ENCODE results near the gene KCNH4.
A peak's percentile ranks its signal among the peaks of the same experiment; 100 is the strongest.
"Not testable (repeated sequence)": the region's sequence is repeated elsewhere in the genome, so short reads cannot be mapped to it uniquely, and the experiment has no call there.

The KCNH4 gene

GRCh38 chr17:42193969-42194899 lies 13.3 kb upstream of the KCNH4 start, which contains the start of gene GHDC:
Gene GHDC, minus strand, starts transcription at chr17:42194494. Its CDS starts 913 bp downstream, at chr17:42193581.
- DNase-seq (ENCODE audit: low read depth in 2 of 2), result peak; percentile 65 to 67

DNA sequence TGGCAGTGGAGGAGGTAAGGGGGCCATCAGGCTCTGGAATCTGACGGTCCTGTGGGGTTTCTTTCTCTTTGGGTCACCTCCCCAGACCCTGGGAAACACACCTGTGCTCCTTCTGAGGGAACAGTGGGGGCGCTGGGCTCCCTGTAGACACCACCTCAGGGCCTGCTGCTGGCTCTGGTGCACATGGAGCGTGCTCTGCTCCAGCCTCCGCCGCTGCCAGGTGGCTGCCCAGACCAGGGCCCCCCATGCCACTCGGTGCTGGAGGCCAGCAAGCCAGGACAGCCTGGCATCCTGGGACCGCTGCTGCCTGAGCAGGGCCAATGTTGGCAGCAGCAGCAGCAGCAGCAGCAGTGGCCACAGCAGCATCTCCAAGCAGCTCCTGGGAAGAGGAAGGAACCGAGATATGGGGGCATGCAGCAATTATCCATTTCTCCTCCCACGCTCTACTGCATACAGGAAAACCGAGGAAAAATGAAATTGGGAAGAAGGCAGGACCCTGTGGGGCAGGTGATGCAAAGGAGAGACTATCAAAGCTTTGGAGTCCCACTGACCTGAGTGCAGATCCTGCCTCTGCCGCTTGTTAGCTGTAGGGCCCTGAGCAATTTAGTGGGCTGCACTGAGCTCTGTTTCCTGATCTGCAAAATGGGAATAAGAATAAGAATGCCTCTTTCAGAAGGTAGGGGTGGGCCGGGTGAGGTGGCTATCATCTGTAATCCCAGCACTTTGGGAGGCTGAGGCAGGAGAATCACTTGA lies 12.4 kb upstream of the KCNH4 start:
- no peak for DNase-seq (ENCODE audit: low read depth in 2 of 2)

- no peak for DNase-seq (ENCODE audit: low read depth in 2 of 2)
Observed at GRCh38 chr17:42192189-42193126, 11.5 kb upstream of the KCNH4 start.

- no peak for DNase-seq (ENCODE audit: low read depth in 2 of 2)
Observed at GRCh38 chr17:42191275-42191608, 10.3 kb upstream of the KCNH4 start.

DNA sequence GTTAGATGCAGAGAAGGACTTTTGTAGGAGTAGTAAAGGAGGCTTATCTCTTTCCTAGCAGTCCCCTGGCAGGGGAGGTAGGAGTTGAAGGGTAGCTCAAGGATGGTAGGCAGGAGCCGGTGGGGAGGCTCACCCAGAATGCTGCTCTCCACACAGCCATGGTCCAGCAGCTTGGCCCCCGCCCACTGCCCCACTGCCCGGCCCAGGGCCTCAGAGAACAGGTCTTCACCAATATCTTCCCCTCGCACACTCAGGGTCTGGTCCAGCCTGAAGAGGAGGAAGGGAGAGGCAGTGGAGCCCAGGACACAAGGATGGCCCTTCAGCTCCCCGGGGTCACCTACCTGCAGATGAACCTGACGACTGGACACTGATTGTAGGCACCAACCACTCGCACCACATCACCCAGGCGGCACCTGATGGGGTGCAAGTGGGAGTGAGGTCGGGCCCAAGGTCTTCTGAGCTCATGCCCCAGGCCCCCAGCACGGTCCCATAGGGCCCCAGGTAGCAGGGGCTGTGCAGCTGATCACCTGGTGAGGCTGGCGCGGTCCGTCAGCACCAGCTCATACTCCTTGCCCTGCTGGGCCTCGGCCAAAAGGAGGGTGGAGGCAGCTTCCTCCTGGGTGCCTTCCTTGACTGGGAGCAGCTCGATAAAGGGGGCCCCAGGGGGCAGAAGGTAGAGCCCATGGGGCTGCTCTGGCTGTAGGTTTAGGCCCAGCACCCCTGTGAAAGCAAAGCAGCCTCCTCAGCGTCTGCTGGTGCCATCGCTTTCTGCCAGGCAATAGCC lies 9.7 kb upstream of the KCNH4 start:
- DNase-seq (ENCODE audit: low read depth in 2 of 2), result no peak

DNA sequence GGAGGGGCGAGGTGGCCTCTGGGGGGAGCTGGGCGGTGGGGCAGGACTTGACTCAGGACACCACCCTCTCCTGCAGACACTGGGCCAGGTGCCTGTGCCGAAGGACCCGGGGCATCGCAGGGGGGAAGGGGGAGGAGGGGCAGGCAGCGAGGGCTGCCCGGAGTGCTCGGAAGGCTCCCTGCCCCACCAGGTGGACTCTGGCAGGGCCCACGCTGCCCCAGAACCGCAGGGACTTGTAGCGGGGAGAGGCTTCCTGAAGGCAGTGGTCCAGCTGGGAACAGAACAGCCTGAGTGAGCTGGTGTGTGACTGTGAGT lies 8.7 kb upstream of the KCNH4 start:
- no peak for DNase-seq (ENCODE audit: low read depth in 2 of 2)

DNA sequence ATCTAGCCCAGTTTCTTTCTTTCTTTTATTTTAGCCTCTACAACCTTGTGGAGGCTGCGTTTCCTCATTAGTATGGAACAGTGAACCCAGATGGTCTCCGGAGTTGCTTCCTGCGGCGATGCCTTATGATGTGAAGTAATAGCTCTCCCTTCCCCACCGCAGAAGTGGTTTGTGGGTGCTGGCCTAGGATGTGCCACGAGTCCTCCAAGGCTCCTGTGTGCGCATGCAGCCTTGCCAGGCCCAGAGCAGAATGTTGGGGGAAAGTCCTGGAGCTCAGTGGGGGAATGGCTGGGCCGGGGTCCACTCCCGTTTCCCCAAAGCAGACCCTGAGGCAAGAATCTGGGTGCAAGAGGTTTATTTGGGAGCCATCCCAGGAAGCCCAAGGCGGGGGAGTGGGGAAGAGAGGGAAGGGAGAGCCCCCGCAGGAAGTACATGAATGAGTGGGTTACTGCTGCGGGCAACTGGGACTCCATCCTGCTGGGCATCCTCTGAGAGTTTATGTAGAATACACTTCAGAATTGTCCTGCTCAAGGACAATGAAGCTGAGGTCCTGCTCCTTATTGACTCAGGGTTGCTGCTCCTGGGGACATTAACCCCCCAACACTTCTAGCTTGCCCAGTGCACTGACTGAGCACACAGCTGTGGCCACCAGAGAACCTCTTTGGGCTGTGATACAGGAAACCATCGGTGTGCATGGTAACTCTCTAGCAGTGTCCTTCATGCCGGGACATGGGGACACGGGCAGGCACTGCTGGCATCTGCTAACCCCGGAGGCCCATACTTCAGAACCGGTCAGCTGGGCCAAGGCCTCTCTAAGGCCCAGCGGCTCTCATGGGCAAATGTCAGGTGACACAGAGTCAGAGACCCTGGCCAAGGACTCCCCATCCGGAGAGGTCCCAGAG lies 8.1 kb upstream of the KCNH4 start:
- no peak for DNase-seq (ENCODE audit: low read depth in 2 of 2)

GRCh38 chr17:42187833-42188232 lies 6.9 kb upstream of the KCNH4 start:
- no peak for DNase-seq (ENCODE audit: low read depth in 2 of 2)

GRCh38 chr17:42186191-42186590 lies 5.2 kb upstream of the KCNH4 start:
- not testable (repeated sequence) for DNase-seq (ENCODE audit: low read depth in 2 of 2)

DNA sequence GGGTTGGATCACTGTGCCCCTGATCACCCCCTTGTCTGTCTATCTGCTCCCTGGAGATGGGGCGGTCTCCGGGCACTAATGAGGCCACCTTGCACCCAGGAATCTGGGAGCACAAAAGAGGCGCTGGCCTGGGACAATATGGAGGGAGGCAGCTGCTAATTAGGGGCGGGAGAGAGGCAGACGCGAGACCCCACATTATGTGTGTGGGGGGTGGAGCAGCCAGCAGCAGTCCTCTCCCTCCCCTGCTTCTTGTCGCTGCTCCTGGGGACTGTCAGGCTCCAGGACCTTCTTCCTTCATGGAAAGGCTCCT lies 4.6 kb upstream of the KCNH4 start:
- DNase-seq (ENCODE audit: low read depth in 2 of 2), result no peak

- no peak for DNase-seq (ENCODE audit: low read depth in 2 of 2)
Observed at GRCh38 chr17:42184713-42185620, 4.0 kb upstream of the KCNH4 start, which contains the start of gene HCRT. Gene HCRT, minus strand, starts transcription at chr17:42185452. Its CDS starts 87 bp downstream, at chr17:42185365.

GRCh38 chr17:42183741-42184711 lies 3.1 kb upstream of the KCNH4 start:
- DNase-seq (ENCODE audit: low read depth in 2 of 2), result peak; percentile 72

- no peak for DNase-seq (ENCODE audit: low read depth in 2 of 2)
Observed at GRCh38 chr17:42182927-42183734, 2.2 kb upstream of the KCNH4 start.

GRCh38 chr17:42181851-42182207 lies 887 bp upstream of the KCNH4 start:
- DNase-seq (ENCODE audit: low read depth in 2 of 2), result no peak

DNA sequence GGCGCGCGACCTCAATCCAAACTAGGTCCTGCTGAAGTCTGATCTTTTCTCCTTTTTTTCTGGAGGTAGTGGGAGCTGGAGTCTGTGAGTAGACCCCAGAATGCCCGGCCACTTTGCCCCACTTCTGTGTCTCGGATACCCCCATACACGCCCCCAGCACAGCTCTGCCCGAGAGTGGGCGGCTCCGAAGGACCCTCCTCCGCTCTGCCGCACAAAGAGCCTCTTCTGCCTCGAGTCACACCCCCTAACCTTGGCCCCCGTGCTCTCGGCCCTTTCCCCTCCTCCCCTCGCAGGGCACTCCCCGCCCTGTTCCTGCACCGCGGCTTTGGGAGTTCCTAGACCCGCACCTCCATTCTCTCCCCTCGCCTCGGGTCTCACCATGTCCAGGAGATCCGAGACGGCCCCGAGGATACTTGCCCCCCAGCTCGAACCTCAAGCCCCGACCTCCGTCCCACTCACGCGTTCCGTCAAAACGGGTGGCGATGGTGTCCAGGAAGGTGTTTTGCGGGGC lies 476 bp downstream of the KCNH4 start:
- no peak for DNase-seq (ENCODE audit: low read depth in 2 of 2)

GRCh38 chr17:42179911-42180410 lies 981 bp downstream of the KCNH4 start:
- no peak for DNase-seq (ENCODE audit: low read depth in 2 of 2)

DNA sequence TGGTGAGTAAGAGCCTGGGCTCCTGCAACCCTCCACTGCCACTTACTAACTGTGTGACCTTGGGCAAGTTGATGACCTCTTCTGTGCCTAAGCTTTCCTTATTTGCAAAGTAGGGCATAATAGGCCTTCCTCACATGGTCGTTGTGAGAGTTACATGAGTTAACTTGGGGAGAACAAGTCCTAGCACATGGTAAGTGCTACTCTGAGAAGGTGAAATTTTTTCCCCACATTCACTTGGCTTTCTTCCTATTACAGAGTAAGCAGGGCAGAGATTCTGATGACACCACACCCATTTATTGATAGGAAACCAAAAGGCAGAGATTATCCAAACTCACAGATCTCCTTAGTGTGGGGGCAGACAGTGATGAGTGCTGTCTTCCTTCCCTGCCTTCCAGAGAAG lies 1.6 kb downstream of the KCNH4 start:
- DNase-seq (ENCODE audit: low read depth in 2 of 2), result no peak
